Measurements from ENCODE around the gene PEDS1. TPM values are rescaled to one million over a fixed set of nuclear protein-coding genes. Genes with fewer than 3 reads are reported as not detected.

Gene PEDS1
- total and polyA plus RNA-seq, 10 of the 15 experiments (the other 5 are each of a cell fraction or from before 2014, with no cell fraction given): 1.7 to 25.6 (median 16.8) TPM

- WGBS (ENCODE audit: insufficient coverage, insufficient replicate concordance, low lambda C conversion rate, missing lambda C conversion rate): 94% methylated on average over 16 of the region's 16 CpGs
- Histone ChIP-seq H3K36me3 (ENCODE audit: control insufficient read depth in 2 of 2, insufficient read depth in 2 of 2, low read length in 1 of 2) (peaks cover 3 to 4% of the 10 kb centered on the region in 2 experiments; a peak in 3 of 4 replicates), H3K27ac (ENCODE audit: control insufficient read depth, insufficient read depth) (no peak overlapping the region), H3K9me3 (replicated peaks; ENCODE audit: control insufficient read depth, insufficient read depth, low read length) (no peaks in the 10 kb centered on the region), H3K79me2 (ENCODE audit: control insufficient read depth, insufficient read depth, low read length) (peaks cover 62% of the 10 kb centered on the region), H3K4me3 (0 out of 2 replicates have a peak overlapping the region, but pooled peaks have one; percentile 17), H3K9ac (ENCODE audit: control insufficient read depth, insufficient read depth, low read length) (no peak overlapping the region), H3K4me1 (ENCODE audit: control insufficient read depth, insufficient read depth, low read length) (peaks cover 23% of the 10 kb centered on the region), H2AFZ (ENCODE audit: control insufficient read depth, low read depth, low read length) (no peak overlapping the region), H3K27me3 (replicated peaks in 1 of 2; ENCODE audit: control insufficient read depth in 2 of 2, insufficient read depth in 2 of 2, low read length in 1 of 2) (no peaks in the 10 kb centered on the region), H3K4me2 (ENCODE audit: control insufficient read depth, insufficient read depth) (peak overlapping the region; percentile 2; the same call in 1 of the 2 replicates), H4K20me1 (ENCODE audit: control insufficient read depth, insufficient read depth) (no peaks in the 10 kb centered on the region)
- ChIA-PET CTCF (interaction anchor here (0.6 to 5.5 kb wide), 4 partner anchors 17 to 29 kb away, joined by 3 to 49 read pairs (median 13); no protein-coding TSS in a partner anchor), SMC1A (ENCODE audit: uncharacterized antibody, unreplicated experiment) (interaction anchor here (2.8 kb wide), 1 partner anchor 17 kb away, joined by 12 read pairs; no protein-coding TSS in a partner anchor), POLR2A (interaction anchor here (0.8 to 1.5 kb wide), 3 partner anchors 17 to 34 kb away, joined by 3 to 5 read pairs (median 3); no protein-coding TSS in a partner anchor), RAD21 (ENCODE audit: unreplicated experiment) (interaction anchor here (0.6 to 0.9 kb wide), 2 partner anchors 33 to 781 kb away, joined by 3 read pairs; no protein-coding TSS in a partner anchor)
- DNase-seq (ENCODE audit: low read depth, low spot score) (no peak), FAIRE-seq (no peak), ATAC-seq (no peak)
- in situ Hi-C loops (cut with MboI) (no loop called here), intact Hi-C loops (cut with micrococcal nuclease; ENCODE audit: unreplicated experiment) (loop anchor here (5.0 kb wide), 1 partner anchor 37 kb away; the partner anchor contains the start of gene UBE2V1)
- TF ChIP-seq HDAC2 (IDR thresholded peaks at IDR 0.05): no peak
- TF ChIP-seq SKIL (IDR thresholded peaks at IDR 0.05; ENCODE audit: low read depth, poor library complexity, severe bottlenecking): no peak
- no peak for TF ChIP-seq PKNOX1 (IDR thresholded peaks at IDR 0.05)
- TF ChIP-seq TCF7 (IDR thresholded peaks at IDR 0.05; ENCODE audit: borderline replicate concordance): no peak
- TF ChIP-seq IKZF2 (IDR thresholded peaks at IDR 0.05): no peak
- TF ChIP-seq MTA2 (IDR thresholded peaks at IDR 0.05; ENCODE audit: low read depth): no peak
- TF ChIP-seq NR2F1 (conservative IDR thresholded peaks at IDR 0.05): no peak
- BruUV-seq (replicated peaks): no TSS peak
Measured at GRCh38 chr20:50149481-50150254, 3.9 kb downstream of the PEDS1 start.

Measured in GM12878 (cell line).